ENCODE data around the gene PCBP4.

DNA sequence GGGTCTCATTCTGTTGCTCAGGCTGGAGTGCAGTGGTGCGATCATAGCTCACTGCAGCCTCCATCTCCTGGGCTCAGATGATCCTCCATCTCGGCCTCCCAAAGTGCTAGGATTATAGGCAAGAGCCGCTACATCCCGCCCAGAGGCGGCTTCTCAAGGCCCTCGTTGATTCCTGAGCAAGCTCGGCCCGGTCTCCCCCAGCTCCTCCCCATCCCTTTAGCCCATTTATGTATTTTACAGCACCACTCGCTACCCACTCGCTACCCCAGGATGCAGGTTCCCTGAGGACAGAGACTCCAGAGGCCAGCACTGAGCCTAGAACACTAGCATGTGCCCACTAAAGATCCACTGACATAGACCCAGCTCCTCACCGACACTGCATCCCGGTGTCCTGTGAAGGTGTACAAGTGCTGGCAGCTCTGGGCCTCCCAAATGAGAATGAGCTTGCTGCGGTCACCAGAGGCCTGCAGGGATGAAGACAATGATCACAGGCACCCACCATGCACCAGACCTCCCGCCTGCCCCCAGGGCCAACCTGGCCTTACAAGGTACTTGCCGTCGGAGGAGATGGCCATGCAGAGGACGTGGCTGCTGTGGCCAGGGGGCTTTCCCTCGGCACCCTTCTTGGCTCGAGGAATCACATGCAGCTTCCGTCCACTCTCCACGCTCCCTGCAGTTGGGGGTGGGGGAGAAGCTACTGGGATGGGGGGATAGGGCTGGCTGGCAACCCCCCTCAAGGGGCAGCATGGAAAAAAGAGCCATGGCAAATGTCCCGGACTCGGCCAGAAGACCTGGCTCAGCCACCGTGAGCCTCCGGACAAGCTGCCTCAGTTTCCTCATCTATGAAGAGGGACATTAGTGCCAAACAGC lies 31.1 kb downstream of the PCBP4 start:
- TF ChIP-seq POLR2AphosphoS5 (IDR thresholded peaks at IDR 0.05): no peak
- TF ChIP-seq, protein P1, sequence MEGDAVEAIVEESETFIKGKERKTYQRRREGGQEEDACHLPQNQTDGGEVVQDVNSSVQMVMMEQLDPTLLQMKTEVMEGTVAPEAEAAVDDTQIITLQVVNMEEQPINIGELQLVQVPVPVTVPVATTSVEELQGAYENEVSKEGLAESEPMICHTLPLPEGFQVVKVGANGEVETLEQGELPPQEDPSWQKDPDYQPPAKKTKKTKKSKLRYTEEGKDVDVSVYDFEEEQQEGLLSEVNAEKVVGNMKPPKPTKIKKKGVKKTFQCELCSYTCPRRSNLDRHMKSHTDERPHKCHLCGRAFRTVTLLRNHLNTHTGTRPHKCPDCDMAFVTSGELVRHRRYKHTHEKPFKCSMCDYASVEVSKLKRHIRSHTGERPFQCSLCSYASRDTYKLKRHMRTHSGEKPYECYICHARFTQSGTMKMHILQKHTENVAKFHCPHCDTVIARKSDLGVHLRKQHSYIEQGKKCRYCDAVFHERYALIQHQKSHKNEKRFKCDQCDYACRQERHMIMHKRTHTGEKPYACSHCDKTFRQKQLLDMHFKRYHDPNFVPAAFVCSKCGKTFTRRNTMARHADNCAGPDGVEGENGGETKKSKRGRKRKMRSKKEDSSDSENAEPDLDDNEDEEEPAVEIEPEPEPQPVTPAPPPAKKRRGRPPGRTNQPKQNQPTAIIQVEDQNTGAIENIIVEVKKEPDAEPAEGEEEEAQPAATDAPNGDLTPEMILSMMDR (IDR thresholded peaks at IDR 0.05): no peak

Data from transverse colon (tissue), 4 donors.